Endothelial cell of umbilical vein (primary cell): ENCODE data around the gene GNPDA2. TPM values are rescaled to one million over a fixed set of nuclear protein-coding genes. Genes with fewer than 3 reads are reported as not detected.

Source experiments
- BruUV-seq: library from RNA; stranded (reverse); fragments of 400-500 nt; replicated peaks from 2 replicates; lab custom pipeline; 2021; lab: Mats Ljungman, UMichigan
- CTCF ChIA-PET: fragments of 300-600, 350-600 bp; sonication (Branson Sonifier 250); formaldehyde crosslinking; loops from one replicate; lab custom pipeline; 2021; ENCODE audit warnings: antibody characterized with exemption, inconsistent platforms; lab: Charles Lee
- POLR2A ChIA-PET: fragments of 300-600, 350-600 bp; sonication (Branson Sonifier 250); formaldehyde crosslinking; loops from one replicate; lab custom pipeline; 2021; ENCODE audit warnings: antibody characterized with exemption, inconsistent platforms; lab: Charles Lee
- DNase-seq: peaks from one replicate; pipeline ENCODE4 v3.0.0-alpha.2; 2011; ENCODE audit warnings: low read depth, low spot score
- FAIRE-seq: peaks from 2 replicates; lab custom pipeline; 2011; peaks lifted over from hg19 to GRCh38; lab: Jason Lieb, UNC
- H2AFZ ChIP-seq: 2 replicates; pipeline ENCODE4 v1.6.0; 2012; ENCODE audit warnings: low read depth, low read length, control low read depth, inconsistent platforms
- H3K27ac ChIP-seq: 2 replicates; pipeline ENCODE4 v1.5.1; 2011; ENCODE audit warnings: low read depth, mild to moderate bottlenecking, control low read depth, low read length, moderate library complexity; ENCODE audit not compliant: insufficient read depth
- H3K27me3 ChIP-seq, 2 experiments: 2 replicates each; pipeline versions ENCODE4 v1.6.0 to v1.6.1; 2011; ENCODE audit warnings: low read length in 2 of 2, mixed read lengths in 1 of 2; ENCODE audit not compliant: control insufficient read depth in 2 of 2, insufficient read depth in 2 of 2
- H3K36me3 ChIP-seq, 2 experiments: 2 replicates in 1 of 2; 3 replicates in 1 of 2; pipeline ENCODE4 v1.5.1; 2011; ENCODE audit warnings: low read length in 2 of 2, mild to moderate bottlenecking in 1 of 2, moderate library complexity in 1 of 2; ENCODE audit not compliant: control insufficient read depth in 2 of 2, insufficient read depth in 2 of 2; ENCODE audit errors: extremely low read depth in 1 of 2
- H3K4me1 ChIP-seq: 3 replicates; pipeline ENCODE4 v1.5.1; 2011; ENCODE audit warnings: mild to moderate bottlenecking, low read length; ENCODE audit not compliant: control insufficient read depth, insufficient read depth; ENCODE audit errors: extremely low read depth
- H3K4me2 ChIP-seq: 2 replicates; pipeline ENCODE4 v1.6.1; 2011; ENCODE audit warnings: low read length, control low read depth, mixed read lengths; ENCODE audit not compliant: insufficient read depth
- H3K4me3 ChIP-seq, 3 experiments: fragments of 200-600 bp in 1 of 3; sonication (generic), shearing (Covaris generic) in 1 of 3; replicated peaks in 1 of 3; 2 replicates each; pipeline ENCODE4 v1.5.1; 2011 to 2016; ENCODE audit warnings: control low read depth in 3 of 3, low read length in 3 of 3, mild to moderate bottlenecking in 2 of 3, inconsistent platforms in 1 of 3, low read depth in 1 of 3, moderate library complexity in 1 of 3; ENCODE audit not compliant: insufficient read depth in 1 of 3
- H3K79me2 ChIP-seq: 2 replicates; pipeline ENCODE4 v1.6.0; 2012; ENCODE audit warnings: low read length, inconsistent platforms; ENCODE audit not compliant: control insufficient read depth, insufficient read depth
- H3K9ac ChIP-seq: replicated peaks from 2 replicates; pipeline ENCODE3; 2011; ENCODE audit warnings: low read length, control low read depth; ENCODE audit not compliant: insufficient read depth; ENCODE audit errors: extremely low read depth
- H3K9me1 ChIP-seq: replicated peaks from 3 replicates; pipeline ENCODE4 v1.6.0; 2011; ENCODE audit warnings: mild to moderate bottlenecking, low read length; ENCODE audit not compliant: control insufficient read depth, insufficient read depth; ENCODE audit errors: extremely low read depth
- H3K9me3 ChIP-seq: replicated peaks from 2 replicates; pipeline ENCODE4 v1.5.1; 2012; ENCODE audit warnings: low read length, inconsistent platforms; ENCODE audit not compliant: control insufficient read depth, insufficient read depth
- H4K20me1 ChIP-seq: replicated peaks from 2 replicates; pipeline ENCODE3; 2011; ENCODE audit warnings: mild to moderate bottlenecking, low read length; ENCODE audit not compliant: control insufficient read depth, insufficient read depth; ENCODE audit errors: extremely low read depth
- CTCF ChIP-seq, 2 donors: IDR thresholded peaks; 1 replicate in 1 of 2; 2 replicates in 1 of 2; pipeline ENCODE4 v1.5.1; 2011; ENCODE audit warnings: low read length in 2 of 2, mild to moderate bottlenecking in 2 of 2, moderate library complexity in 2 of 2, control low read depth in 1 of 2, inconsistent platforms in 1 of 2, low read depth in 1 of 2; ENCODE audit not compliant: insufficient read depth in 1 of 2; ENCODE audit errors: extremely low read depth in 1 of 2
- EZH2 ChIP-seq: IDR thresholded peaks from 2 replicates; pipeline ENCODE4 v1.6.1; 2012; ENCODE audit warnings: borderline replicate concordance, low read depth, mild to moderate bottlenecking, moderate library complexity, low read length, inconsistent platforms; ENCODE audit not compliant: severe bottlenecking
- FOS ChIP-seq: IDR thresholded peaks from 2 replicates; pipeline ENCODE4 v1.6.1; 2011; ENCODE audit warnings: mild to moderate bottlenecking, low read length, moderate library complexity, borderline replicate concordance; ENCODE audit not compliant: insufficient read depth
- GATA2 ChIP-seq: IDR thresholded peaks from 2 replicates; pipeline ENCODE4 v1.7.0; 2011; ENCODE audit warnings: low read depth, mild to moderate bottlenecking, moderate library complexity, mixed read lengths, low read length; ENCODE audit not compliant: insufficient read length, insufficient read depth
- JUN ChIP-seq: IDR thresholded peaks from 2 replicates; pipeline ENCODE4 v1.6.1; 2011; ENCODE audit warnings: borderline replicate concordance, low read depth; ENCODE audit not compliant: insufficient read length, insufficient read depth
- MYC ChIP-seq: IDR thresholded peaks from one replicate; pipeline ENCODE4 v1.6.1; 2011; ENCODE audit warnings: mild to moderate bottlenecking, low read depth, low read length
- POLR2A ChIP-seq: IDR thresholded peaks from 2 replicates; pipeline ENCODE4 v1.6.1; 2012; ENCODE audit warnings: low read depth, mild to moderate bottlenecking, control low read depth, low read length
- POLR2AphosphoS5 ChIP-seq: IDR thresholded peaks from 2 replicates; pipeline ENCODE4 v1.6.1; 2012; ENCODE audit warnings: low read depth, mild to moderate bottlenecking, control low read depth, low read length, moderate library complexity; ENCODE audit not compliant: insufficient read depth
- dilution Hi-C: fragments of 300-500 bp; cut with MboI; formaldehyde crosslinking; loops from one replicate; pipeline ENCODE4 v1.15.0; 2019; ENCODE audit warnings: low sequenced_read_pairs; ENCODE audit not compliant: extremely low pct_ligation_motif_present
- intact Hi-C: fragments of 100-400 bp; cut with micrococcal nuclease; formaldehyde crosslinking; loops from one replicate; pipeline ENCODE4 v1.10.0; 2022
- polyA plus RNA-seq, 4 experiments: library from polyadenylated mRNA; depleted of rRNA in 3 of 4; stranded (reverse) in 3 of 4; unstranded in 1 of 4; fragments of >200 nt; gene quantifications; 2 replicates each; pipeline versions ENCODE4 v1.2.1 to v1.2.3, GENCODE V29; 2011 to 2012; ENCODE audit warnings: missing spikeins in 1 of 4
- total RNA-seq: library from RNA; stranded (reverse); gene quantifications from 2 replicates; pipeline ENCODE4 v1.2.3, GENCODE V29; 2021
- TF ChIP-seq, protein P1 (sequence below): IDR thresholded peaks from 2 replicates; pipeline ENCODE4 v1.6.1; 2011; ENCODE audit not compliant: insufficient read depth, insufficient read length

The GNPDA2 gene
- total and polyA plus RNA-seq, 2 donors (not counting 3 experiments of a cell fraction or from before 2014, with no cell fraction given) = 7.6 to 14.7 TPM

GRCh38 chr4:44663539-44664263 lies 62.7 kb downstream of the GNPDA2 start:
- Histone ChIP-seq H3K27ac (no peak overlapping the region), H3K9ac (no peak overlapping the region), H3K36me3 (no peaks in the 10 kb centered on the region), H2AFZ (no peak overlapping the region), H4K20me1 (no peaks in the 10 kb centered on the region), H3K9me1 (no peaks in the 10 kb centered on the region), H3K4me2 (no peak overlapping the region), H3K27me3 (no peaks in the 10 kb centered on the region), H3K4me3 (no peak overlapping the region), H3K79me2 (no peaks in the 10 kb centered on the region), H3K9me3 (no peaks in the 10 kb centered on the region), H3K4me1 (no peaks in the 10 kb centered on the region)
- FAIRE-seq (no peak), DNase-seq (no peak)
- intact Hi-C loops (no loop called here), dilution Hi-C loops (no loop called here)
- POLR2A ChIA-PET = no interaction called here
- CTCF ChIA-PET = no interaction called here
- no peak for TF ChIP-seq CTCF (IDR thresholded peaks at IDR 0.05; ENCODE audit: extremely low read depth in 1 of 2, insufficient read depth in 1 of 2, low read depth in 1 of 2, low read length in 2 of 2)
- TF ChIP-seq, protein P1, sequence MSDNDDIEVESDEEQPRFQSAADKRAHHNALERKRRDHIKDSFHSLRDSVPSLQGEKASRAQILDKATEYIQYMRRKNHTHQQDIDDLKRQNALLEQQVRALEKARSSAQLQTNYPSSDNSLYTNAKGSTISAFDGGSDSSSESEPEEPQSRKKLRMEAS = no peak
- BruUV-seq = no TSS peak

- ChIA-PET POLR2A (no interaction called here), CTCF (no interaction called here)
- intact Hi-C loops (no loop called here), dilution Hi-C loops (no loop called here)
- FAIRE-seq (no peak), DNase-seq (no peak)
- Histone ChIP-seq H3K4me3 (no peak overlapping the region), H3K9ac (no peak overlapping the region), H3K9me3 (no peaks in the 10 kb centered on the region), H3K27ac (no peak overlapping the region), H3K27me3 (no peaks in the 10 kb centered on the region), H3K36me3 (no peaks in the 10 kb centered on the region), H3K79me2 (no peaks in the 10 kb centered on the region), H3K4me1 (no peaks in the 10 kb centered on the region), H4K20me1 (no peaks in the 10 kb centered on the region), H3K4me2 (no peak overlapping the region), H2AFZ (no peak overlapping the region), H3K9me1 (no peaks in the 10 kb centered on the region)
- no TSS peak for BruUV-seq
- TF ChIP-seq POLR2A (no peak), FOS (no peak), CTCF (IDR thresholded peaks at IDR 0.05; ENCODE audit: extremely low read depth in 1 of 2, insufficient read depth in 1 of 2, low read depth in 1 of 2, low read length in 2 of 2) (no peak), JUN (no peak), MYC (no peak), GATA2 (no peak), EZH2 (no peak), POLR2AphosphoS5 (no peak)
- TF ChIP-seq, protein P1 = no peak
Observed at GRCh38 chr4:44662623-44663005, 63.7 kb downstream of the GNPDA2 start.
